Panc1 (cell line): ENCODE results near the gene ERG28. TPM values are rescaled to one million over a fixed set of nuclear protein-coding genes. Genes with fewer than 3 reads are reported as not detected.

Experiments
- ATAC-seq: fragments of 200-7000 bp; cut with Tn5 transposase; 2 replicates; pipeline ENCODE4 v1.9.1; 2020; ENCODE audit warnings: mild to moderate bottlenecking, moderate library complexity
- BruUV-seq: library from RNA; stranded (reverse); fragments of 400-500 nt; replicated peaks from 2 replicates; lab custom pipeline; 2021; lab: Mats Ljungman, UMichigan
- CTCF ChIA-PET: fragments of 300-600 bp; sonication (Branson Sonifier 250); formaldehyde crosslinking; loops from one replicate; lab custom pipeline; 2022; ENCODE audit warnings: antibody characterized with exemption; lab: Charles Lee
- POLR2A ChIA-PET: fragments of 300-600 bp; sonication (Branson Sonifier 250); formaldehyde crosslinking; loops from one replicate; lab custom pipeline; 2022; ENCODE audit warnings: antibody characterized with exemption; lab: Charles Lee
- DNase-seq: peaks from one replicate; pipeline ENCODE4 v3.0.0-alpha.2; 2010; ENCODE audit warnings: low read depth, low spot score
- H3K27ac ChIP-seq: 2 replicates; pipeline ENCODE4 v1.5.1; 2011; ENCODE audit warnings: mild to moderate bottlenecking, low read length, inconsistent platforms
- H3K27me3 ChIP-seq: fragments of 200-500 bp; sonication (Bioruptor generic); 2 replicates; pipeline ENCODE4 v1.6.0; 2014; ENCODE audit warnings: low read length, inconsistent platforms; ENCODE audit not compliant: control insufficient read depth, insufficient read depth
- H3K36me3 ChIP-seq: fragments of 200-500 bp; sonication (Bioruptor generic); 2 replicates; pipeline ENCODE4 v1.5.1; 2014; ENCODE audit warnings: inconsistent platforms, mild to moderate bottlenecking, low read length, moderate library complexity; ENCODE audit not compliant: control insufficient read depth, insufficient read depth
- H3K4me1 ChIP-seq: 2 replicates; pipeline ENCODE4 v1.5.1; 2011; ENCODE audit warnings: inconsistent platforms, mild to moderate bottlenecking, low read length, moderate library complexity; ENCODE audit not compliant: control insufficient read depth, insufficient read depth
- H3K4me3 ChIP-seq, 2 experiments: 2 replicates each; pipeline ENCODE4 v1.5.1; 2011 to 2012; ENCODE audit warnings: low read depth in 2 of 2, low read length in 2 of 2, mild to moderate bottlenecking in 2 of 2, inconsistent platforms in 1 of 2, moderate library complexity in 1 of 2
- H3K9me3 ChIP-seq: fragments of 200-500 bp; sonication (Bioruptor generic); 2 replicates; pipeline ENCODE4 v1.5.1; 2014; ENCODE audit warnings: low read depth, mild to moderate bottlenecking, inconsistent platforms, low read length, moderate library complexity; ENCODE audit not compliant: control insufficient read depth, insufficient read depth
- POLR2AphosphoS5 ChIP-seq: IDR thresholded peaks from 2 replicates; pipeline ENCODE4 v1.6.1; 2012; ENCODE audit warnings: mild to moderate bottlenecking, low read depth, low read length, moderate library complexity
- REST ChIP-seq, 2 experiments: IDR thresholded peaks; 2 replicates each; pipeline ENCODE4 v1.6.1; 2011 to 2012; ENCODE audit warnings: low read depth in 2 of 2, control low read depth in 1 of 2, low read length in 1 of 2, mild to moderate bottlenecking in 1 of 2, moderate library complexity in 1 of 2; ENCODE audit not compliant: insufficient read depth in 1 of 2
- SIN3A ChIP-seq: IDR thresholded peaks from 2 replicates; pipeline ENCODE4 v1.6.1; 2012; ENCODE audit warnings: low read depth, mild to moderate bottlenecking, low read length, moderate library complexity, borderline replicate concordance; ENCODE audit not compliant: insufficient read depth
- TCF7L2 ChIP-seq: IDR thresholded peaks from 2 replicates; pipeline ENCODE4 v1.6.1; 2011; ENCODE audit warnings: mild to moderate bottlenecking, low read depth, low read length, inconsistent platforms
- in situ Hi-C: cut with HindIII; loops from 2 replicates; pipeline ENCODE4 v1.10.0; 2016; ENCODE audit warnings: low sequenced_read_pairs, low pct_unique_long_range_greater_than_20kb
- intact Hi-C: fragments of 100-400 bp; cut with micrococcal nuclease; formaldehyde crosslinking; loops from one replicate; pipeline ENCODE4 v1.10.0; 2022; ENCODE audit not compliant: unreplicated experiment
- total RNA-seq: library from RNA; stranded (reverse); gene quantifications from one replicate; pipeline ENCODE4 v1.2.1, GENCODE V29; 2021; ENCODE audit not compliant: unreplicated experiment
- TF ChIP-seq, protein P1 (sequence below): fragments of 450-650 bp; IDR thresholded peaks from 2 replicates; pipeline ENCODE4 v1.5.1; 2017; ENCODE audit warnings: mild to moderate bottlenecking

Gene ERG28
- total RNA-seq, 1 experiment from 2014 or later = 23.1 TPM

DNA sequence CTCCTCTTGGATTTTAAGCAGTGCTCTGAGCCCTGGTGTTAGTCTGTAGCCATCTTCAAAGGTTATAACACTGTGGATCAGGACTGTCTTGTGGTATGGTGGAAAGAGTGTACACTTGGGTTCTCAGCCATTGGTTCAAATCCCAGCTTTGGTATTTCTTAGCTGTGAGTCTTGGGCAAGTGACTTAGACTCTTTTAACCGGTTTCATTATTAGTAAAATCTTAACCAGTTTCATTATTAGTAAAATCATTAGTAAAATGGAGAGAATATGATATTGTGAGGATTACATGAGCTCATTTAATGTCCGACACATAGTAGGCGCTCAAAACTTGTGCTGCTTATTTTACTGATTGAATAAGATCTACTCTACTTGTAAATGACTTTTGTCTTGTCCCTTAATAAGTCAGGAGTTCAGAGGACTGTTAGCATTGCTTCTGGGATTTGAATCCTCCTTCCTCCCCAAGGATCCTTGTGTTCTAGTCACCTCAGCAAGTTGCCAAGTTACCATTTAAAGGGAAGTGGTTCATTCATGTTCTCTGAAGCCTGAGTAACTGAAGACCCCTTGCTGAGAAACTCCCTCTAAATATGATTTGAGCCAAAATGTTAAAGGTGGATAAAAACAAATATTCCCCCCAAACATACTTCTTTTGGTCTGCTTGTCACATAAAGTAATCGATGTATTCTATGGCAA, 12.8 kb upstream of the ERG28 start:
- BruUV-seq = no TSS peak
- ATAC-seq = no peak

DNA sequence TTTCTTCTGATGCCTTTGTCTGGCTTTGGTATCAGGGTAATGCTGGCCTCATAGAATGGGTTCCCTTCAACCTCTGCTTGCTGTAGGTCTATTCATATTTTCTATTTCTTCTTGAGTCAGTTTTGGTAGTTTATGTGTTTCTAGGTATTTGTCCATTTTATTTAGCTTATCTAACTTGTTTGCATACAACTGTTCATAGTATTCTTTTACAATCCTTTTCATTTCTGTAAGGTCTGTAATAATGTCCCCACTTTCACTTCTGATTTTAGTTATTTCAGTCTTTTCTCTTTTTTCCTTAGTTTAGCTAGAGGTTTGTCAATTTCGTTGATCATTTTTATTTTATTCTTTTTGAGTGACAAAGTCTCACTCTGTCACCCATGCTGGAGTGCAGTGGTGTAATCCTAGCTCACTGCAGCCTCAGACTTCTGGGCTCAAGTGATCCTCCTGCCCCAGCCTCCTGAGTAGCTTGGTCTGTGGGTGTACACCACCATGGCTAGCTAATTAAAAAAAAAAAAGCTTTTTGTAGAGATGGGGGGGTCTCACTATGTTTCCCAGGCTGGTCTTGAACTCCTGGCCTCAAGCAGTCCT, 12.0 kb upstream of the ERG28 start:
- CTCF ChIA-PET = no interaction called here
- POLR2A ChIA-PET = no interaction called here
- Histone ChIP-seq H3K27ac (no peak overlapping the region), H3K4me3 (no peak overlapping the region), H3K9me3 (no peaks in the 10 kb centered on the region), H3K36me3 (peaks cover 8% of the 10 kb centered on the region; the same call in 1 of the 2 replicates), H3K27me3 (no peaks in the 10 kb centered on the region), H3K4me1 (no peaks in the 10 kb centered on the region)
- no TSS peak for BruUV-seq
- ATAC-seq (no peak), DNase-seq (no peak)
- in situ Hi-C loops = no loop called here
- intact Hi-C loops = no loop called here
- no peak for TF ChIP-seq SIN3A
- TF ChIP-seq TCF7L2 = no peak
- no peak for TF ChIP-seq REST (IDR thresholded peaks at IDR 0.05; ENCODE audit: insufficient read depth in 1 of 2, low read depth in 2 of 2, low read length in 1 of 2)
- no peak for TF ChIP-seq POLR2AphosphoS5
- TF ChIP-seq, protein P1, sequence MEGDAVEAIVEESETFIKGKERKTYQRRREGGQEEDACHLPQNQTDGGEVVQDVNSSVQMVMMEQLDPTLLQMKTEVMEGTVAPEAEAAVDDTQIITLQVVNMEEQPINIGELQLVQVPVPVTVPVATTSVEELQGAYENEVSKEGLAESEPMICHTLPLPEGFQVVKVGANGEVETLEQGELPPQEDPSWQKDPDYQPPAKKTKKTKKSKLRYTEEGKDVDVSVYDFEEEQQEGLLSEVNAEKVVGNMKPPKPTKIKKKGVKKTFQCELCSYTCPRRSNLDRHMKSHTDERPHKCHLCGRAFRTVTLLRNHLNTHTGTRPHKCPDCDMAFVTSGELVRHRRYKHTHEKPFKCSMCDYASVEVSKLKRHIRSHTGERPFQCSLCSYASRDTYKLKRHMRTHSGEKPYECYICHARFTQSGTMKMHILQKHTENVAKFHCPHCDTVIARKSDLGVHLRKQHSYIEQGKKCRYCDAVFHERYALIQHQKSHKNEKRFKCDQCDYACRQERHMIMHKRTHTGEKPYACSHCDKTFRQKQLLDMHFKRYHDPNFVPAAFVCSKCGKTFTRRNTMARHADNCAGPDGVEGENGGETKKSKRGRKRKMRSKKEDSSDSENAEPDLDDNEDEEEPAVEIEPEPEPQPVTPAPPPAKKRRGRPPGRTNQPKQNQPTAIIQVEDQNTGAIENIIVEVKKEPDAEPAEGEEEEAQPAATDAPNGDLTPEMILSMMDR = no peak

More for the DNA sequence above, 12.8 kb upstream of the ERG28 start:
- Histone ChIP-seq H3K4me3 (no peak overlapping the region), H3K27me3 (no peaks in the 10 kb centered on the region), H3K27ac (no peak overlapping the region), H3K9me3 (no peaks in the 10 kb centered on the region), H3K4me1 (no peaks in the 10 kb centered on the region), H3K36me3 (peaks cover 8% of the 10 kb centered on the region; the same call in 1 of the 2 replicates)
- intact Hi-C loops (no loop called here), in situ Hi-C loops (no loop called here)
- ChIA-PET CTCF (no interaction called here), POLR2A (no interaction called here)
- DNase-seq = no peak
- TF ChIP-seq POLR2AphosphoS5 = no peak
- no peak for TF ChIP-seq TCF7L2
- TF ChIP-seq, protein P1 = no peak
- no peak for TF ChIP-seq REST (IDR thresholded peaks at IDR 0.05; ENCODE audit: insufficient read depth in 1 of 2, low read depth in 2 of 2, low read length in 1 of 2)
- TF ChIP-seq SIN3A = no peak
